AG09309 (cell line): ENCODE measurements around the gene JPH3.

Experiments
- DNase-seq: peaks from one replicate; pipeline ENCODE4 v3.0.0-alpha.2; 2010; ENCODE audit warnings: low read depth
- H3K4me3 ChIP-seq: 2 replicates; pipeline ENCODE4 v1.5.1; 2011; ENCODE audit warnings: mild to moderate bottlenecking, low read depth, low read length, moderate library complexity; ENCODE audit not compliant: control insufficient read depth
- CTCF ChIP-seq: IDR thresholded peaks from 2 replicates; pipeline ENCODE4 v1.5.1; 2011; ENCODE audit warnings: mild to moderate bottlenecking, low read depth, low read length, inconsistent platforms; ENCODE audit not compliant: insufficient read depth, control insufficient read depth; ENCODE audit errors: missing control alignments

JPH3 gene

GRCh38 chr16:87686697-87687096 is 84.4 kb downstream of the JPH3 start:
- DNase-seq = no peak
- TF ChIP-seq CTCF = no peak
- no peak overlapping the region for H3K4me3 ChIP-seq

- TF ChIP-seq CTCF = no peak
- DNase-seq = no peak
- H3K4me3 ChIP-seq = no peak overlapping the region
Measured at GRCh38 chr16:87687126-87687910, 85.0 kb downstream of the JPH3 start.

GRCh38 chr16:87687998-87688529 is 85.8 kb downstream of the JPH3 start:
- no peak for DNase-seq
- no peak for TF ChIP-seq CTCF
- no peak overlapping the region for H3K4me3 ChIP-seq

- H3K4me3 ChIP-seq = no peak overlapping the region
- no peak for DNase-seq
- no peak for TF ChIP-seq CTCF
Measured at GRCh38 chr16:87688876-87689815, 86.8 kb downstream of the JPH3 start.

- H3K4me3 ChIP-seq = no peak overlapping the region
- no peak for DNase-seq
Measured at GRCh38 chr16:87689956-87690465, 87.7 kb downstream of the JPH3 start.

More at GRCh38 chr16:87689956-87690465, 87.7 kb downstream of the JPH3 start:
- TF ChIP-seq CTCF = no peak
